GM06990 (cell line): ENCODE measurements around the gene IFIH1.

Experiments
- DNase-seq: peaks from one replicate; pipeline ENCODE4 v3.0.0-alpha.2; 2011; ENCODE audit not compliant: insufficient read length; ENCODE audit errors: extremely low read depth
- H3K27me3 ChIP-seq: replicated peaks from 2 replicates; pipeline ENCODE4 v1.6.0; 2011; ENCODE audit warnings: low read length; ENCODE audit not compliant: control insufficient read depth, insufficient read depth
- H3K36me3 ChIP-seq: 2 replicates; pipeline ENCODE4 v1.5.1; 2011; ENCODE audit warnings: low read length; ENCODE audit not compliant: control insufficient read depth, insufficient read depth
- H3K4me3 ChIP-seq: replicated peaks from 2 replicates; pipeline ENCODE4 v1.5.1; 2011; ENCODE audit warnings: low read depth, mild to moderate bottlenecking, control low read depth, low read length
- TF ChIP-seq, protein P1 (sequence below): IDR thresholded peaks from 2 replicates; pipeline ENCODE4 v1.5.1; 2011; ENCODE audit warnings: low read length, control low read depth, mild to moderate bottlenecking, inconsistent platforms; ENCODE audit not compliant: insufficient read depth, poor library complexity, severe bottlenecking

The IFIH1 gene

DNA sequence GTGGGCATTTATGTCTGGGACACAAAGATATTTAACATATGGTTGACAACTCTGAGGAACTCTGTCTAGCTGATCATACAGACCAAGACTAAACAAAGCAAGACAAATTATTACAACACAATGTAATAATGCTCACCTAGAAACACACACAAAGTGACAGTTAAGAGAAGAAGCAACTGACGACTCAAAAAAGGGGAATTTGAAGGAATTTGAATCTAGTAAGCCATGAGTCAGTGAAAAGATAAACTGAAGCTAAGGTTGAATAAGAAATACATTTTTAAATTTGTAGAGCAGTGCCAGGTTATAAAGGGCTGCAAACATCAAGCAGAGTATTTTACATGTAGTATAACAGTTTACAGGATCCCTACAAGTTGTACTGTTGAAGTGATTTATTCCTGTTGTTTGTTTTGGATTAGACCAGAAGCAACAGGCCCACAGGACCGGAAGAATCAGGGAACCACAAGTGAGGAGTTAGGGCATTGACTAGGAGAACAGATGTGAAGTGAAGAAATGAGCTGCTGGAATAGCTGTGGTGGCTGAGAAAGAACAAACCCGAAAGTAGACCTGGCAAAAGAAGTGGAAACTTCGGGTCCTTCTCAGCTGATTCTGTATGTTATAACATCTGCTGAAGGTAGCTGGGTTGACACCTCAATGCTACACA is 35.6 kb downstream of the IFIH1 start:
- TF ChIP-seq, protein P1, sequence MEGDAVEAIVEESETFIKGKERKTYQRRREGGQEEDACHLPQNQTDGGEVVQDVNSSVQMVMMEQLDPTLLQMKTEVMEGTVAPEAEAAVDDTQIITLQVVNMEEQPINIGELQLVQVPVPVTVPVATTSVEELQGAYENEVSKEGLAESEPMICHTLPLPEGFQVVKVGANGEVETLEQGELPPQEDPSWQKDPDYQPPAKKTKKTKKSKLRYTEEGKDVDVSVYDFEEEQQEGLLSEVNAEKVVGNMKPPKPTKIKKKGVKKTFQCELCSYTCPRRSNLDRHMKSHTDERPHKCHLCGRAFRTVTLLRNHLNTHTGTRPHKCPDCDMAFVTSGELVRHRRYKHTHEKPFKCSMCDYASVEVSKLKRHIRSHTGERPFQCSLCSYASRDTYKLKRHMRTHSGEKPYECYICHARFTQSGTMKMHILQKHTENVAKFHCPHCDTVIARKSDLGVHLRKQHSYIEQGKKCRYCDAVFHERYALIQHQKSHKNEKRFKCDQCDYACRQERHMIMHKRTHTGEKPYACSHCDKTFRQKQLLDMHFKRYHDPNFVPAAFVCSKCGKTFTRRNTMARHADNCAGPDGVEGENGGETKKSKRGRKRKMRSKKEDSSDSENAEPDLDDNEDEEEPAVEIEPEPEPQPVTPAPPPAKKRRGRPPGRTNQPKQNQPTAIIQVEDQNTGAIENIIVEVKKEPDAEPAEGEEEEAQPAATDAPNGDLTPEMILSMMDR = no peak
- no peak for DNase-seq
- Histone ChIP-seq H3K36me3 (peaks cover 4% of the 10 kb centered on the region), H3K4me3 (no peak overlapping the region), H3K27me3 (no peaks in the 10 kb centered on the region)

DNA sequence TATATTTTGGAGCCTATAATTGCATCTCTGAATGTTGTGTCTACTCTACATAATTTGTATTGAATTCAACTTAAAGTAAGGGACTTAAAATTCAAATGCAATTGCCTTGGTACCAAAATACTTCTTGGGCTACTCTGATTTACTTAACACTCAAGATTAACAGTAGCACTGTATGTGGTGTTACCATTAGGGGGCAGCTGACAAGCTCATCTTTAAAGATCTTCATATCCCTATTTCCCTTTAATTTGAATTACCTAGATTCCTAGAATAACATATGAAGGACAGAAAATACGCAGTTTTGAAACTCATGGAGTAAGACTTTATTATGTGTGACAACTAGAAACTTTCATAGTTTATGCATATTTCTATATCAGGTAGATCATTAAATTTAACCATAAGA is 37.8 kb downstream of the IFIH1 start:
- H3K27me3 ChIP-seq = no peaks in the 10 kb centered on the region
- no peak for DNase-seq
- peaks cover 8% of the 10 kb centered on the region for H3K36me3 ChIP-seq
- TF ChIP-seq, protein P1 = no peak
- no peak overlapping the region for H3K4me3 ChIP-seq

DNA sequence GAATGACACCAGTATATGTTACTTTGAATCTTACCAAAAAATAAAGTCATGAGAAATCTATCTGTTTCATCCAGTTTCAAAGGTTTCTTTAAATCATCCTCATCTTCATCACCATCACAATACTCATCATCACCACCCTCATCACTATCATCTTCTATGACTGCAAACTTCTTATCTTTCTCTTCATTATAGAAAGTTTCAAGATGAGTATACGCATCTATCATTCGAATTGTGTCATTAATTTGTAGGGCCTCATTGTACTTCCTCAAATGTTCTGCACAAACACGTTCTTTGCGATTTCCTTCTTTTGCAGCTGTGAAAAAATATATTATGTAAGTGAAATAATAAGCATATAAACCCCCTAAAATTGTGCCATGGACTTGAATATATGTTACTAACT is 41.1 kb downstream of the IFIH1 start:
- TF ChIP-seq, protein P1 = no peak
- Histone ChIP-seq H3K27me3 (no peaks in the 10 kb centered on the region), H3K4me3 (no peak overlapping the region), H3K36me3 (peaks cover 5% of the 10 kb centered on the region)
- DNase-seq = no peak

DNA sequence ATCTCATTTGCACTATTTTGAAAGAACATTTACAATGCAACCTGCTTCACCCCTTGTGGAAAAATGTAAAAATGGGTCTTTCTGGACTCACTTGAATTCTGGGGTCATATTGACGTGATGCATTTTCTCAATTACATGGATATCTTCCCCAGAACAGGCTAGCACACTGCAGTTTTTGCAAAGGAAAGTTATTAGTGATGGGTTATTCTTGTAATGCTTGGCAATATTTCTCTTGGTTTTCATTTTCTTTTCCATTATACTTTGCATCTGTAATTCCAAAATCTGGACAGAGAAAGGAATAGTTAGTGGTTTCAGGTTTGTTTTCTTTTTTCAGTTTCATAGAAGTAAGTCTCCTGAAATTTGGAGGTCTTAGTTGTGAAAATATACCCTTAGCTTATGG is 50.5 kb downstream of the IFIH1 start:
- no peak overlapping the region for H3K4me3 ChIP-seq
- no peaks in the 10 kb centered on the region for H3K27me3 ChIP-seq
- no peak for DNase-seq
- TF ChIP-seq, protein P1 = no peak
- no peaks in the 10 kb centered on the region; the same call in none of the 2 replicates for H3K36me3 ChIP-seq

DNA sequence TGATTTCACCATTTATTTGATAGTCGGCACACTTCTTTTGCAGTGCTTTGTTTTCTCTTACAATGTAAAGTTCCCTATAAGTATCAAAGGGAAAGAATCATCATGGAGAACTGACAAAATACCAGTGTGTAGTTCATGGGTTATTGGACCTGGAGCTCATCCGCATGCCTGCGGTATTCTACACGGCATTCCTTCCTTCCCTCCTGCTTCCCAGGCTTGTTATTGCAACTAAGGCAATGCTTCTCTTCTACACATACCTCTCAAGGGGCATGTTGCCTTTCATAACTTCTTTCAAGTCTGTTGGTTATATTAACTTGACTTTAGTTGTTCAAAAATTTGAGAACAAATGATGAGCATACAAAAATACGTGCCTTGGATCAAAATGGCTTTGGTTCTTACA is 51.0 kb downstream of the IFIH1 start:
- TF ChIP-seq, protein P1 = no peak
- H3K4me3 ChIP-seq = no peak overlapping the region
- no peaks in the 10 kb centered on the region; the same call in none of the 2 replicates for H3K36me3 ChIP-seq
- DNase-seq = no peak
- H3K27me3 ChIP-seq = no peaks in the 10 kb centered on the region

DNA sequence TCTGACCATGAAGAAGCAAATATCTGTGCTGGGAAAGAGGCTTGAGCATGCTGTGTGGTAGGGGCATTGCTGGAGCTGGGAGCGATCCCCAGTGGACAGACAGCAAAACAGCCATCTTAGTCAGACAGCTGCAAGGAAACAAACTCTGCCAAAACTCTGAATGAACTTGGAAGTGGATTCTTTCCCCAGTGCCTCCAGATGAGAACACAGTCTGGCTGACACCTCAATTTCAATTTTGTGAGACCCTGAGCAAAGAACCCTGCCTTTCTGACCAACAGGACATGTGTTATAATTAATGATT is 52.1 kb downstream of the IFIH1 start:
- Histone ChIP-seq H3K27me3 (no peaks in the 10 kb centered on the region), H3K4me3 (no peak overlapping the region), H3K36me3 (no peaks in the 10 kb centered on the region; the same call in 1 of the 2 replicates)
- TF ChIP-seq, protein P1 = no peak
- no peak for DNase-seq
